Adipocyte (in vitro differentiated cells): ENCODE measurements around the gene CCDC12.
"Not testable (repeated sequence)": the region's sequence is repeated elsewhere in the genome, so short reads cannot be mapped to it uniquely, and the experiment has no call there.

ENCODE experiments used
- DNase-seq: peaks from one replicate; pipeline ENCODE4 v3.0.0-alpha.2; 2015; ENCODE audit warnings: low read depth
- H3K27me3 ChIP-seq: replicated peaks from 2 replicates; pipeline ENCODE4 v1.7.0; 2013; ENCODE audit warnings: mild to moderate bottlenecking, low read length, moderate library complexity; ENCODE audit not compliant: control insufficient read depth, insufficient read depth
- H3K36me3 ChIP-seq: 2 replicates; pipeline ENCODE4 v1.7.0; 2013; ENCODE audit warnings: low read length, mild to moderate bottlenecking, moderate library complexity; ENCODE audit not compliant: control insufficient read depth, insufficient read depth, severe bottlenecking
- H3K4me1 ChIP-seq: 2 replicates; pipeline ENCODE4 v1.7.0; 2013; ENCODE audit warnings: mild to moderate bottlenecking, low read length, moderate library complexity; ENCODE audit not compliant: control insufficient read depth, insufficient read depth
- H3K4me3 ChIP-seq: 2 replicates; pipeline ENCODE4 v1.7.0; 2013; ENCODE audit warnings: mild to moderate bottlenecking, low read length, moderate library complexity
- H3K9ac ChIP-seq: 2 replicates; pipeline ENCODE4 v1.7.0; 2013; ENCODE audit warnings: mild to moderate bottlenecking, low read length, moderate library complexity
- H3K9me3 ChIP-seq: 2 replicates; pipeline ENCODE4 v1.7.0; 2013; ENCODE audit warnings: mild to moderate bottlenecking, low read length, moderate library complexity; ENCODE audit not compliant: control insufficient read depth

CCDC12 gene

GRCh38 chr3:46971742-46972141 lies 4.8 kb downstream of the CCDC12 start:
- H3K9me3 ChIP-seq, result no peaks in the 10 kb centered on the region
- no peak overlapping the region for H3K4me3 ChIP-seq
- H3K27me3 ChIP-seq, result no peaks in the 10 kb centered on the region
- H3K36me3 ChIP-seq, result no peaks in the 10 kb centered on the region
- no peak for DNase-seq
- H3K4me1 ChIP-seq, result peaks cover 37% of the 10 kb centered on the region
- no peak overlapping the region for H3K9ac ChIP-seq

GRCh38 chr3:46971151-46971550 lies 5.4 kb downstream of the CCDC12 start:
- no peaks in the 10 kb centered on the region for H3K9me3 ChIP-seq
- H3K4me1 ChIP-seq, result peaks cover 37% of the 10 kb centered on the region
- no peak for DNase-seq
- no peak overlapping the region for H3K9ac ChIP-seq
- no peaks in the 10 kb centered on the region for H3K27me3 ChIP-seq
- no peaks in the 10 kb centered on the region for H3K36me3 ChIP-seq
- H3K4me3 ChIP-seq, result no peak overlapping the region

DNA sequence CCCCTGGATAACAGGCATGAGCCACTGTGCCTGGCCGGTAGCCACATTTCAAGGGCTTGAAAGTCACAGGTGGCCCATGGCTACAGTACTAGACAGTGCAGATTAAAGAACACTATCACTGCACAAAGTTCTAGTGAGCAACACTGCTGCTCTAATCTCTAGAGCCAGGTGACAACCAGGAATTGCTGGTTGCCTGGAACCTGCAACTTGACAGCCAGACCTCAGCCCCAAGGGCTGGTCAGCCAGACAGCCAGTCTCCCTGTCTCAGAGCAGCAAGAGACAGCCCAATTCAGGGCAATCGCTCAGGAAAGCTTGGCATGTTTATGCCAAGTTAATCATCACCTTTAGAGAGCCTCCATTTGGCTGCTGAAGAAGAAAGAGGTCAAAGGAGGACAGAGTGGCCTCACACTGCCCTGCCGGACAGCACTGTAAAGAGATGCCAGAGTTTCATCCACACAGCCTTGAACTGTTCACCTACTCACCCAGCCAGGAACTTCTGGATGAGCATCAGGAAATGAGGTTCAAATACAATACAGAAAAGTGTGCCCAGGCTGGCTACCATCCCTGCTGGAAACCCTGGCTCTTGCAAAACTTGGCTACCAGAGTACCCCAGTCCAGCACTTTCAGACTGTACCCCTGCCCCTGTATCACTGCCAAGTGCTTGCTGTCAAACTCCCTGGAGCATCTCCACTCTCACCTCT lies 6.0 kb downstream of the CCDC12 start:
- H3K36me3 ChIP-seq, result no peaks in the 10 kb centered on the region
- H3K9me3 ChIP-seq, result no peaks in the 10 kb centered on the region
- no peak overlapping the region for H3K4me3 ChIP-seq
- H3K4me1 ChIP-seq, result peaks cover 37% of the 10 kb centered on the region
- DNase-seq, result no peak
- H3K9ac ChIP-seq, result no peak overlapping the region
- no peaks in the 10 kb centered on the region for H3K27me3 ChIP-seq

DNA sequence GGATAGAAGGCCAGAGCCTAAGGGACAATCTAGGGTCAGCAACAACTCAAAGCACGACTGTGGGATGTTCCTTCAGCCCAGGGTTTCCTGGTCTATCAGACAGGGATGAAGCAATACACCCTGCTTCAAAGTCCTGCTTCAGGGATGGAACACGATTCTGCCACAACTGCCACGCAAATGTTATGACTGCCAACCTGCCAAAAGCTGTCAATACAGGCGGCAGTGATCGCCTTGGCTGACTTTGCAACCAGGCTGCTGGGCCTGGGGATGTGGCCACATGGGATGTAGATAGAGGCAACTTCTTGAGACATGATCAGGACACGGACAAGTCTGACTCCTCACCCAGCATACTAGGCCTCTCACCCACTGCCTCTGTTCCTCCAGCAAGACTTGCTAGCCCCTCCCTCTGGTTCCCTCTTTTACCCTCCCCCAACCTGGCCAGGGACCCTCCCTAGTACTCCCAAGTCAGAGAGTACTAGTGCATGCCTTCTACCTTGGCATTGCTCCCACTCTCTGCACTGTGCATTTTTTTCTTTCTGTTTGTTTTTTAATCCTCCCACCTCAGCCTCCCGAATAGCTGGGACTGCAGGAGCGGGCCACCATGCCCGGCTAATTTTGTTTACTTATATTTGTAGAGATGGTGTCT lies 7.6 kb downstream of the CCDC12 start:
- Histone ChIP-seq H3K9ac (no peak overlapping the region), H3K9me3 (no peaks in the 10 kb centered on the region), H3K36me3 (no peaks in the 10 kb centered on the region), H3K4me3 (no peak overlapping the region), H3K27me3 (no peaks in the 10 kb centered on the region), H3K4me1 (peaks cover 34% of the 10 kb centered on the region)
- DNase-seq, result no peak

DNA sequence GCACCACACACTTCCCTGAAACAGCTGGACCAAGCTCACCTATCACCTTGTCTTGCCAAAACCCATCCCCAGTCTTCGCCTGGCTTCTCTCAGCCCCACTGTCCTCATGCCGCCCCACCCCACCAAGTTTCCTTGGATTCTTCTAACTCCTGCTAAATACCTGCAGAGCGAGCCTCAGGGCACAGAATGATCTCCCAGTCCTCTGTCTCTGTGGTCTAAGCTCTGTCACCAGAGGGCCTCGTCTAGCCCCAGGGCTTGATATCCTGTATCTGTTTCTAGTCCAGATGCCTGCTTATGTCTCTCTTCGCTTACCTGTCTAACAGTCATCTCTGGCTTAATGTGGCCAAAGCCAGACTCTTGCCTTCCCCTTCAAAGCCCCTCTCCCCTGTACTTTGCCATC lies 9.7 kb downstream of the CCDC12 start:
- no peak for DNase-seq
- H3K4me1 ChIP-seq, result peaks cover 31% of the 10 kb centered on the region

GRCh38 chr3:46965151-46965550 lies 11.4 kb downstream of the CCDC12 start:
- H3K9me3 ChIP-seq, result no peaks in the 10 kb centered on the region
- peaks cover 21% of the 10 kb centered on the region for H3K4me1 ChIP-seq
- DNase-seq, result peak; percentile 19
- no peak overlapping the region for H3K4me3 ChIP-seq
- H3K36me3 ChIP-seq, result peaks cover 7% of the 10 kb centered on the region
- H3K9ac ChIP-seq, result no peak overlapping the region
- no peaks in the 10 kb centered on the region for H3K27me3 ChIP-seq

More for the DNA sequence above, 9.7 kb downstream of the CCDC12 start:
- H3K9ac ChIP-seq, result no peak overlapping the region
- no peak overlapping the region for H3K4me3 ChIP-seq
- H3K27me3 ChIP-seq, result no peaks in the 10 kb centered on the region
- no peaks in the 10 kb centered on the region for H3K9me3 ChIP-seq
- H3K36me3 ChIP-seq, result peaks cover 7% of the 10 kb centered on the region

GRCh38 chr3:46964038-46964590 lies 12.4 kb downstream of the CCDC12 start:
- H3K36me3 ChIP-seq, H3K4me3 ChIP-seq, H3K27me3 ChIP-seq, H3K9ac ChIP-seq, DNase-seq, H3K9me3 ChIP-seq: not testable (repeated sequence)
- H3K4me1 ChIP-seq, result peaks cover 30% of the 10 kb centered on the region

GRCh38 chr3:46962990-46963389 lies 13.6 kb downstream of the CCDC12 start:
- Histone ChIP-seq H3K4me3 (no peak overlapping the region), H3K9ac (no peak overlapping the region), H3K27me3 (no peaks in the 10 kb centered on the region), H3K4me1 (peaks cover 32% of the 10 kb centered on the region), H3K9me3 (no peaks in the 10 kb centered on the region), H3K36me3 (peaks cover 7% of the 10 kb centered on the region)
- DNase-seq, result no peak

DNA sequence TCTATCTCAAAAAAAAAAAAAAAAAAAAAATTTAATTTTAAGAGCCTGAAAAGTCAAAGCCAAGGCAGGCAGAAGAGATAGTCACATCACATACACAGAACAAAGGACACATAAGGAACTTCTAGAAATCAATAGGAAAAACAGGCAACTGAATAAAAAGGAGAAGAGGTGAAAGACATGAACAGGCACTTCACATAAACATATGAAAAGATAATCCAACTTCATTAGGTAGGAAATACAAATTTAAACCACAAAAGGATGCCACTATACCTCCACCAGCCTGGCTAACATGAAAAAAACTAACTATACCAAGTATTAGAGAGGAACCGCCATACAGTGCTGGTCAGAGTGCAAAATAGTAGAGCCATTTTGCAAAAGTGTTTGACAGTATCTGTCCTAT lies 14.1 kb downstream of the CCDC12 start:
- H3K27me3 ChIP-seq, result no peaks in the 10 kb centered on the region
- H3K4me1 ChIP-seq, result peaks cover 32% of the 10 kb centered on the region
- DNase-seq, result no peak
- H3K4me3 ChIP-seq, result no peak overlapping the region
- peaks cover 7% of the 10 kb centered on the region for H3K36me3 ChIP-seq
- no peak overlapping the region for H3K9ac ChIP-seq
- H3K9me3 ChIP-seq, result no peaks in the 10 kb centered on the region

GRCh38 chr3:46960835-46961234 lies 15.7 kb downstream of the CCDC12 start:
- peaks cover 7% of the 10 kb centered on the region for H3K36me3 ChIP-seq
- H3K9ac ChIP-seq, result no peak overlapping the region
- no peak for DNase-seq
- no peaks in the 10 kb centered on the region for H3K9me3 ChIP-seq
- peaks cover 45% of the 10 kb centered on the region for H3K4me1 ChIP-seq
- H3K4me3 ChIP-seq, result no peak overlapping the region
- H3K27me3 ChIP-seq, result no peaks in the 10 kb centered on the region

DNA sequence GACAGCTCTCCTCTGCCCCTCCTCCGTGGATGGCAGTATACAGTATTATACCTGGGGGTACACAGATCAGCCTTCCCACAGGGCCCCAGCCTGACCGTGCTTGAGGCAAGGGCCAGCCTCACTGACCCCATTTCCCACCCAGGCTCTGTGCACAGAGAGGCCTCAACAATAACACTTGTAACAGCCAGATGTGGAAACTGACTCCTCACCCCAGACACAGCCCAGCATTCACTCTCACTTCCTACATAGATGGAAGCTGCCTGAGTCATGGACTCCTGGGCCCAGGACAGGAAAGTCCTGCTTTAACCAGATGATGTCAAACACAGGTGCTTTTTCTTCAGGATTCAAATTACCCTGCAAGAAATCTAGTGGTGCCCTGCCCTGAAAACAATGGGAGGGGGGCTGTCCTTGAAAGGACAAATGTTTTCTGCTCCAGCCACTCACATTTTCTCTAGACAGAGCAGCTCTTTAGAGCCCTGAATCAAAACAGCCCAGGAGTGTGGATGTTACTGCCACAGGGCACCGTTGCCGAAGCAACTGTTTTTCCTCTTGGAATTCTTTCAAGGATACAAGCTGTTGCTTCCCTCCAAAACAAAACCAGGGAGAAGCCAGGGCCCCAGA lies 16.4 kb downstream of the CCDC12 start:
- peak; percentile 57 for DNase-seq

More for the DNA sequence above, 16.4 kb downstream of the CCDC12 start:
- H3K27me3 ChIP-seq, result no peaks in the 10 kb centered on the region
- H3K9ac ChIP-seq, result no peak overlapping the region
- no peaks in the 10 kb centered on the region for H3K9me3 ChIP-seq
- peaks cover 41% of the 10 kb centered on the region for H3K4me1 ChIP-seq
- peaks cover 7% of the 10 kb centered on the region for H3K36me3 ChIP-seq
- no peak overlapping the region for H3K4me3 ChIP-seq
